ENCODE results near the gene PDX1.

- TF ChIP-seq CTCF (IDR thresholded peaks at IDR 0.05; ENCODE audit: borderline replicate concordance, extremely low read depth, low read length, poor library complexity, severe bottlenecking) (no peak), EZH2 (IDR thresholded peaks at IDR 0.05; ENCODE audit: borderline replicate concordance, low read depth, low read length, severe bottlenecking) (no peak)
These were observed 45.0 kb downstream of the PDX1 start for GRCh38 chr13:27964741-27965323.

Measured in DND-41 (cell line).